ENCODE data around the gene DNAJC3.

GRCh38 chr13:95659500-95659899 is 17.4 kb upstream of the DNAJC3 start:
- TF ChIP-seq, protein P1, sequence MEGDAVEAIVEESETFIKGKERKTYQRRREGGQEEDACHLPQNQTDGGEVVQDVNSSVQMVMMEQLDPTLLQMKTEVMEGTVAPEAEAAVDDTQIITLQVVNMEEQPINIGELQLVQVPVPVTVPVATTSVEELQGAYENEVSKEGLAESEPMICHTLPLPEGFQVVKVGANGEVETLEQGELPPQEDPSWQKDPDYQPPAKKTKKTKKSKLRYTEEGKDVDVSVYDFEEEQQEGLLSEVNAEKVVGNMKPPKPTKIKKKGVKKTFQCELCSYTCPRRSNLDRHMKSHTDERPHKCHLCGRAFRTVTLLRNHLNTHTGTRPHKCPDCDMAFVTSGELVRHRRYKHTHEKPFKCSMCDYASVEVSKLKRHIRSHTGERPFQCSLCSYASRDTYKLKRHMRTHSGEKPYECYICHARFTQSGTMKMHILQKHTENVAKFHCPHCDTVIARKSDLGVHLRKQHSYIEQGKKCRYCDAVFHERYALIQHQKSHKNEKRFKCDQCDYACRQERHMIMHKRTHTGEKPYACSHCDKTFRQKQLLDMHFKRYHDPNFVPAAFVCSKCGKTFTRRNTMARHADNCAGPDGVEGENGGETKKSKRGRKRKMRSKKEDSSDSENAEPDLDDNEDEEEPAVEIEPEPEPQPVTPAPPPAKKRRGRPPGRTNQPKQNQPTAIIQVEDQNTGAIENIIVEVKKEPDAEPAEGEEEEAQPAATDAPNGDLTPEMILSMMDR (conservative IDR thresholded peaks at IDR 0.05), result no peak
- no peak for TF ChIP-seq ZFX (IDR thresholded peaks at IDR 0.05)

All from C4-2B (cell line).